Progenitor cell of endocrine pancreas (in vitro differentiated cells): ENCODE measurements around the gene NCBP1. TPM values are rescaled to one million over a fixed set of nuclear protein-coding genes. Genes with fewer than 3 reads are reported as not detected.
A peak's percentile ranks its signal among the peaks of the same experiment; 100 is the strongest.

Source experiments
- DNase-seq: peaks from one replicate; pipeline ENCODE4 v3.0.0; 2021; ENCODE audit warnings: low spot score; ENCODE audit not compliant: unreplicated experiment
- H3K27ac Mint-ChIP-seq: 2 replicates; pipeline ENCODE4 v1.8.0; 2021; ENCODE audit warnings: mild to moderate bottlenecking, moderate library complexity, mixed read lengths
- H3K27me3 Mint-ChIP-seq: 2 replicates; pipeline ENCODE4 v1.8.0; 2021; ENCODE audit warnings: mixed read lengths
- H3K36me3 Mint-ChIP-seq: 2 replicates; pipeline ENCODE4 v1.8.0; 2022; ENCODE audit warnings: mixed read lengths; ENCODE audit not compliant: insufficient read depth
- H3K4me1 Mint-ChIP-seq: 2 replicates; pipeline ENCODE4 v1.8.0; 2021; ENCODE audit warnings: low read depth, mixed read lengths
- H3K4me3 Mint-ChIP-seq: 2 replicates; pipeline ENCODE4 v1.8.0; 2021; ENCODE audit warnings: low read depth, mild to moderate bottlenecking, moderate library complexity, mixed read lengths
- H3K9me3 Mint-ChIP-seq: 2 replicates; pipeline ENCODE4 v1.8.0; 2021; ENCODE audit warnings: low read depth, mixed read lengths
- CTCF ChIP-seq: fragments of 200-600 bp; sonication (generic); IDR thresholded peaks from one replicate; pipeline ENCODE4 v1.5.0; 2021; ENCODE audit warnings: antibody characterized with exemption, mild to moderate bottlenecking; ENCODE audit not compliant: unreplicated experiment
- total RNA-seq: library from RNA; stranded (reverse); gene quantifications from 2 replicates; pipeline ENCODE4 v1.2.1, GENCODE V29; 2021

Gene NCBP1
- total RNA-seq, 1 donor from 2014 or later: 55.7 TPM

GRCh38 chr9:97675655-97676054, 42.0 kb downstream of the NCBP1 start:
- no peak for TF ChIP-seq CTCF
- Mint-ChIP-seq H3K9me3 (no peaks in the 10 kb centered on the region), H3K4me3 (no peak overlapping the region), H3K27me3 (no peaks in the 10 kb centered on the region), H3K27ac (peak overlapping the region; percentile 13), H3K36me3 (peaks cover 22% of the 10 kb centered on the region), H3K4me1 (peaks cover 1% of the 10 kb centered on the region)
- DNase-seq: no peak

GRCh38 chr9:97682242-97682641, 48.6 kb downstream of the NCBP1 start:
- no peaks in the 10 kb centered on the region for H3K27me3 Mint-ChIP-seq
- DNase-seq: no peak
- H3K9me3 Mint-ChIP-seq: no peaks in the 10 kb centered on the region
- H3K4me1 Mint-ChIP-seq: no peaks in the 10 kb centered on the region
- H3K36me3 Mint-ChIP-seq: peaks cover 14% of the 10 kb centered on the region
- H3K27ac Mint-ChIP-seq: no peak overlapping the region
- H3K4me3 Mint-ChIP-seq: no peak overlapping the region
- no peak for TF ChIP-seq CTCF

- no peak for TF ChIP-seq CTCF
- no peak for DNase-seq
Observed at GRCh38 chr9:97688654-97689053, 55.0 kb downstream of the NCBP1 start.

GRCh38 chr9:97689401-97690180, 56.0 kb downstream of the NCBP1 start:
- Mint-ChIP-seq H3K4me1 (peaks cover 23% of the 10 kb centered on the region), H3K36me3 (peaks cover 22% of the 10 kb centered on the region), H3K27me3 (no peaks in the 10 kb centered on the region), H3K9me3 (no peaks in the 10 kb centered on the region), H3K4me3 (no peak overlapping the region), H3K27ac (no peak overlapping the region)
- DNase-seq: no peak
- no peak for TF ChIP-seq CTCF

More at GRCh38 chr9:97688654-97689053, 55.0 kb downstream of the NCBP1 start:
- Mint-ChIP-seq H3K27me3 (no peaks in the 10 kb centered on the region), H3K27ac (peak overlapping the region; percentile 73), H3K9me3 (no peaks in the 10 kb centered on the region), H3K4me3 (no peak overlapping the region), H3K4me1 (peaks cover 16% of the 10 kb centered on the region), H3K36me3 (peaks cover 29% of the 10 kb centered on the region)

- Mint-ChIP-seq H3K9me3 (no peaks in the 10 kb centered on the region), H3K4me3 (no peak overlapping the region), H3K27me3 (no peaks in the 10 kb centered on the region)
Observed at GRCh38 chr9:97694769-97695168, 61.1 kb downstream of the NCBP1 start.

More at GRCh38 chr9:97694769-97695168, 61.1 kb downstream of the NCBP1 start:
- DNase-seq: no peak
- Mint-ChIP-seq H3K27ac (no peak overlapping the region), H3K36me3 (peaks cover 4% of the 10 kb centered on the region), H3K4me1 (peaks cover 32% of the 10 kb centered on the region)
- TF ChIP-seq CTCF: no peak
